ENCODE measurements around the gene SOBP.

DNA sequence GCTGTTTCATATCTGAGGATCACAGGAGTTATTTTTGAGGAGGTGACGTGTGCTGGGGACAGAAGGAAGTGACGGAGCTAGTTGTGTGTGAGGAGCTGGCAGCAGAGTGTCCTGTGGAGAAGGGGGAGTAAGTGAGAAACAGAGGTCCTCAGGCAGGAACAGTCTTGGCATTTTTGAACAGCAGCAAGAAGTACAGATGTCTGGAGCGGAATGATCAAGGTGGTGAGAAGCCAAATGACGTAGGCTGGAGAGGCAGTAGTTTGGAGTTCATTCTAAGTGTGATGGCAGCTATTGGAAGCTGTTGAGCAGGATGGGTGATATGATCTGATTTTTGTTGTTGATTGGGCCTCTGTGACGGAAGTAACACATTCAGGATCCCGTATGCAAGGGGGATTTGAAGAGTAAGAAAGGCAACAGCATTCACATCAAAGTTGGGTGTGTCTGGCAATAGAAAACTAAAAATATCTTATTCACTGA is 52.3 kb downstream of the SOBP start:
- TF ChIP-seq, protein P1, sequence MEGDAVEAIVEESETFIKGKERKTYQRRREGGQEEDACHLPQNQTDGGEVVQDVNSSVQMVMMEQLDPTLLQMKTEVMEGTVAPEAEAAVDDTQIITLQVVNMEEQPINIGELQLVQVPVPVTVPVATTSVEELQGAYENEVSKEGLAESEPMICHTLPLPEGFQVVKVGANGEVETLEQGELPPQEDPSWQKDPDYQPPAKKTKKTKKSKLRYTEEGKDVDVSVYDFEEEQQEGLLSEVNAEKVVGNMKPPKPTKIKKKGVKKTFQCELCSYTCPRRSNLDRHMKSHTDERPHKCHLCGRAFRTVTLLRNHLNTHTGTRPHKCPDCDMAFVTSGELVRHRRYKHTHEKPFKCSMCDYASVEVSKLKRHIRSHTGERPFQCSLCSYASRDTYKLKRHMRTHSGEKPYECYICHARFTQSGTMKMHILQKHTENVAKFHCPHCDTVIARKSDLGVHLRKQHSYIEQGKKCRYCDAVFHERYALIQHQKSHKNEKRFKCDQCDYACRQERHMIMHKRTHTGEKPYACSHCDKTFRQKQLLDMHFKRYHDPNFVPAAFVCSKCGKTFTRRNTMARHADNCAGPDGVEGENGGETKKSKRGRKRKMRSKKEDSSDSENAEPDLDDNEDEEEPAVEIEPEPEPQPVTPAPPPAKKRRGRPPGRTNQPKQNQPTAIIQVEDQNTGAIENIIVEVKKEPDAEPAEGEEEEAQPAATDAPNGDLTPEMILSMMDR (optimal IDR thresholded peaks at IDR 0.05 in 1 of 3, IDR thresholded peaks at IDR 0.05 in 1 of 3, conservative IDR thresholded peaks at IDR 0.05 in 1 of 3; ENCODE audit: extremely low read depth in 1 of 3, insufficient read depth in 2 of 3, low read length in 3 of 3), result no peak
- no peak for TF ChIP-seq EZH2 (IDR thresholded peaks at IDR 0.05; ENCODE audit: low read length)
